GM20000 (cell line): Measurements from ENCODE around the gene IL17D.

Experiments used
- DNase-seq: peaks from one replicate; pipeline ENCODE4 v3.0.0; 2012; ENCODE audit warnings: low spot score
- TF ChIP-seq, protein P1 (sequence below): IDR thresholded peaks from 2 replicates; pipeline ENCODE4 v1.5.1; 2012; ENCODE audit warnings: mild to moderate bottlenecking, control low read depth; ENCODE audit errors: extremely low read depth, missing control alignments

Gene IL17D, protein sequence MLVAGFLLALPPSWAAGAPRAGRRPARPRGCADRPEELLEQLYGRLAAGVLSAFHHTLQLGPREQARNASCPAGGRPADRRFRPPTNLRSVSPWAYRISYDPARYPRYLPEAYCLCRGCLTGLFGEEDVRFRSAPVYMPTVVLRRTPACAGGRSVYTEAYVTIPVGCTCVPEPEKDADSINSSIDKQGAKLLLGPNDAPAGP

DNA sequence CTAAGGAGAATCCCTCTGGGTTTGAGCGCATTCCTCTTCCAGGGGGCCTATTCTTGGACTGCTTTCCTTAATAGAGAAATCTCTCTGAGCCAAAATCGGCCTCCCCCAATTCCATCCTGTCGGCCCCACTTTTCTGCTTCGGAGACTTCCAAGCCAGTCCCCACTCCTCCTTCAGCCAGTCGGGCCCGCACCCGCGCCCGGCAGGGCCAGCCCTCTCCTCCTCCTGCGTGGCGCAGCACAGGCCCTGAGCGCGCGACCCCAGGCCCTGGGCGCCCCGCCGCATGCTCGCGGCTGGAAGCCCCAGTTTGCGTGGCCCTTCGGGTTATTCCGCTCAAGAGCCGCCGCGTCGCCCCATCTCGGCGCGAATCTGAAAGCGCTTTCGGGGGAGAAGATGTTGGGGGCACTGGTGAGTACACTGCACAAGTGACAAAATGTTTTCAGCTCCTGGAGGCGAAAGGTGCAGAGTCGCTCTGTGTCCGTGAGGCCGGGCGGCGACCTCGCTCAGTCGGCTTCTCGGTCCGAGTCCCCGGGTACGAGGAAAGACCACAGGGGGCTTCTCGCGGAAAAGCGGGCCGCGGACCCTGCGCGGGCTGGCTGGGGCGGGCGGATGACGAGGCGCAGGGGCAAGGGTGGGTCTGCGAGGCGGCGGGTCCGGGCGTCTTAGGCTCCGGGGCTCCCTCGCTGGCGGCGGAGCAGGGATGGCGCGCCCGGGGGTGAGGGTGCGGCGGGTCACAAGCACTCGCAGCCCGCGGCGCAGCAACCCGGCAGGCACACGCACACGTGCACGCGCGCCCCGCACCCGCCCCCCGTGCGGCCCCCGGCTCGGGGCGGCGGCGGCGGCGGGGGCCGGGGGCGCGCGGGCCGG is at the start of gene IL17D:
IL17D (plus strand) TSS at position 785 of the 865 bp plus-strand sequence. CDS start 303 bp downstream, outside the sequence.
- DNase-seq = peak; percentile 82
- TF ChIP-seq, protein P1, sequence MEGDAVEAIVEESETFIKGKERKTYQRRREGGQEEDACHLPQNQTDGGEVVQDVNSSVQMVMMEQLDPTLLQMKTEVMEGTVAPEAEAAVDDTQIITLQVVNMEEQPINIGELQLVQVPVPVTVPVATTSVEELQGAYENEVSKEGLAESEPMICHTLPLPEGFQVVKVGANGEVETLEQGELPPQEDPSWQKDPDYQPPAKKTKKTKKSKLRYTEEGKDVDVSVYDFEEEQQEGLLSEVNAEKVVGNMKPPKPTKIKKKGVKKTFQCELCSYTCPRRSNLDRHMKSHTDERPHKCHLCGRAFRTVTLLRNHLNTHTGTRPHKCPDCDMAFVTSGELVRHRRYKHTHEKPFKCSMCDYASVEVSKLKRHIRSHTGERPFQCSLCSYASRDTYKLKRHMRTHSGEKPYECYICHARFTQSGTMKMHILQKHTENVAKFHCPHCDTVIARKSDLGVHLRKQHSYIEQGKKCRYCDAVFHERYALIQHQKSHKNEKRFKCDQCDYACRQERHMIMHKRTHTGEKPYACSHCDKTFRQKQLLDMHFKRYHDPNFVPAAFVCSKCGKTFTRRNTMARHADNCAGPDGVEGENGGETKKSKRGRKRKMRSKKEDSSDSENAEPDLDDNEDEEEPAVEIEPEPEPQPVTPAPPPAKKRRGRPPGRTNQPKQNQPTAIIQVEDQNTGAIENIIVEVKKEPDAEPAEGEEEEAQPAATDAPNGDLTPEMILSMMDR = no peak

DNA sequence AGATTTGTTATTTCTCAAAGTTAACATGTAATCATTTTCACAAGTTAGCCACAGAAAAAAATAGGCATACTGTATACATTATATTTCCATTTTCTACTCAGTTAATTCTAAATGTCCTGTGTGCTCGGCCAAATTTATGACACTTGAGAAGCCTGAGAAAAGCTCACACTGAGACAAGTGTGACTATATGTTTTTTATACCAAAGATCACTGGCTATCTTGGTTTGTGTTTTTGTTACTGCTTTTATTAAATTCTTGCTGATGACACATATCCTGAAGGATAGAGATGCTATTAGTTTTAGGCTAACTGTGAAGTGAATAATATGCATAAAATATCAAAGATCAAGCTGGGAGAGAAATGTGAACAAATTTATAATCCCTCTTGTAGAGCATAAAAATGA is 49.3 kb upstream of the IL17D start:
- TF ChIP-seq, protein P1 = no peak
- DNase-seq = no peak

DNA sequence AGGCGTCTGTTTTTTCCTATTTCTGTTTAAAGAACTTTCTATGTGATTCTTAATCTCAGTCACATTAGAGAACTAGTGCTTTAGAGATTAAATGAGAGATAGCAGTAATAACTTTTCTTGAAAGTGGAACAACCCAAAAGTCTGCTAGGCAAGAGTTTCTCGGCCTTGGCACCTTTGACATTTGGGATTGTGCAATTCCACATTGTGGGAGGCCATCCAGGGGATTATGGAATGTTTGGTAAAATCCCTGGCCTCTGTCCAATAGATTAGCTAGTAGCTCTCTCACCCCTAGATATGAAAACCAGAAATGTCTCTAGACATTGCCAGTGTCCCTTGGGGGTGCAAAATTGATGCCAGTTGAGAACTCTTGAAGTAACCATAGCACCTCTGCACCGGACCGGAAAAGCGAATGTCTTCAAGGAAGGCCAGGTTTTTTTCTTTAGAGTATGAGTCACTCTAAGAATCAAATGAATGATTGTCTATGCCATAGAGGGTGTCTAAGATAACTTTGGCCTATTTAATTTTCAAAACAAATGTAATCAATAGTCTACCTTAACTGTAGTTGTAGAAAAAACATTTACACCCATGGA is 45.0 kb upstream of the IL17D start:
- no peak for DNase-seq
- TF ChIP-seq, protein P1 = no peak

DNA sequence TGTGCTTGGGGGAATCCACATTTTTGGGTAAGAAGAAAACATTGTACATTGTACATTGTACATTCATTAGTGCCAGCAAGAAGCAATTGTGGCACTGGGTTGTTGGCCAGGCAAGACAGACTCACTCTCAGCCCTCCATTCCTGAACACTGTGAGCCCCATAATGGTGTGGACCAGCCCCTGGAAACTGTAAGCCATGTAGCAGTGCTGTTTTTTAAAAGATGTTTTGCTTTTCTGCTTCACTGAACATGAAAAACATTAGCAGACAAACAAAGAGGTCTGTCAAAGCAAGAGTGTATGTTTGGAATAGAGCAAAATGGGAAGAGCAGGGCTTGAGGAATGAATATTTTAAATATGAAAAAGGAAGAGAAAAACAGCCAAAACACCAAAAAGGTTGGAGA is 39.1 kb upstream of the IL17D start:
- TF ChIP-seq, protein P1 = no peak
- DNase-seq = no peak

DNA sequence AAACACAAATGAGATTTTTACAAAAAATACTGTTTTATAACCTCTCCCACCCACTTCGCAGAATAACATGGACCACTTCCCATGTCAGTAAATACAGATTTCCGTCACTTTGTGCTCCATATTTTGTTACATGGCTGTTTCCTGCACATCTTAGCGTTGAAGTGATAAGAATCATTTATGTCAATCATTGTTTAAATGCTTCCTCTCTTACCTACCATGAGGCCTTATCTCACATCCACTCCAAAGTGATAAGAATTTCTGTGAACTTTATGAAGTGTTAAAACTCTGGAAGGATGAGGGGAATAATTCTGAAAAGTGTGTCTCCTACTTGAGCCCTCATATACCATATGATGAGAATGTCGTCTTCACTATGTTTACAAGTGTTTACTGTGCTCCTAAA is 36.6 kb upstream of the IL17D start:
- DNase-seq = no peak
- TF ChIP-seq, protein P1 = no peak

DNA sequence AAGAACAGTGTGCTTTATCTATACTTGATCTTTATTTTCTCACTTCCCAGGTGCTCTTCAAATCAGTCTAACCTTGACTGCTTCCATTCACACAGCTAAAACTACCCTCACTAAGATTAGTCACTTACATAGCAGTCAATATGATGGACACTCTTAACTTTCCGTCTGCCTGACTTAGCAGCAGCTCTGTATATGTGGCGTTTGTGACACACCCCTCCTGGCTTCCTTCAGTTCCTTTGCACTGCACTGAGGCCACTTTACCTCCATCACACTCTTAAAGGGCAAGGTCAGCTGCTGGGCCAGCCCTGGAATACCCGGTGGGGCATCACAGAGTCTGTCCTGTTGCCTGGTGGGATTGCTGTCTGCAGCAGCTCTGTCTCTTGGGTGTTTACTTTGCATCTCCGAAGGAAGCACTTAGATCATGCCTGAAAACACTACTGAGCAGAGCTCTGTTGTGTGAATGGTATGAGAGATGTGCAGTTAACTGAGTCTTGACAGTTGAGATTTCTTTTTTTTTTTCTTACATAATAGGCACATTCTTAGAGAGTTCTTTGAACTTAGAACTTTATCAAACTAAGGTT is 35.6 kb upstream of the IL17D start:
- TF ChIP-seq, protein P1 = no peak

DNA sequence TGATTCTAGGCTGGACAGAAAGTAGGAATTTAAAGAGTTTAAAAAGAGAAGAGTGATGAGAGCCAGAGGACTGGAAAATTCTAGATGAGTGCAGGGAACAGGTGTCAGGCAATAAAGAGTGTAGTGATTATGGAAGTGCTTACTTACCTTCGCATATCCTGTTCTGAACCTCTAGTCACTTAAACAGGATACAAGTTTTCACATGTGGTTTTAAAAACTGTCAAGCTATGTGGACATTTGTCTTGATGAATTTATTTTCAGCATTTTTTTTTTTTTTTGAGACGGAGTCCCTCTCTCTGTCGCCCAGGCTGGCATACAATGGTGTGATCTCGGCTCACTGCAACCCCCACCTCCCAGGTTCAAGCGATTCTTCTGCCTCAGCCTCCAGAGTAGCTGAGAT is 34.3 kb upstream of the IL17D start:
- no peak for DNase-seq
- TF ChIP-seq, protein P1 = no peak

More for the DNA sequence above, 35.6 kb upstream of the IL17D start:
- no peak for DNase-seq
